ENCODE results near the gene MUC6.
A peak's percentile ranks its signal among the peaks of the same experiment; 100 is the strongest.

The MUC6 gene

GRCh38 chr11:1053121-1053901 is 16.8 kb upstream of the MUC6 start:
- H3K4me3 ChIP-seq (ENCODE audit: low read length) = no peak overlapping the region
- DNase-seq (ENCODE audit: low read depth, low spot score) = no peak

- no peak for DNase-seq (ENCODE audit: low read depth, low spot score)
- no peak overlapping the region for H3K4me3 ChIP-seq (ENCODE audit: low read length)
Observed at GRCh38 chr11:1052133-1053011, 15.9 kb upstream of the MUC6 start.

- no peak overlapping the region for H3K4me3 ChIP-seq (ENCODE audit: low read length)
- DNase-seq (ENCODE audit: low read depth, low spot score) = no peak
Observed at GRCh38 chr11:1051356-1052132, 15.0 kb upstream of the MUC6 start.

GRCh38 chr11:1050581-1051355 is 14.2 kb upstream of the MUC6 start:
- no peak overlapping the region for H3K4me3 ChIP-seq (ENCODE audit: low read length)
- peak; percentile 47 for DNase-seq (ENCODE audit: low read depth, low spot score)

GRCh38 chr11:1049911-1050580 is 13.5 kb upstream of the MUC6 start:
- DNase-seq (ENCODE audit: low read depth, low spot score) = no peak
- H3K4me3 ChIP-seq (ENCODE audit: low read length) = no peak overlapping the region

GRCh38 chr11:1049431-1049891 is 12.9 kb upstream of the MUC6 start:
- no peak for DNase-seq (ENCODE audit: low read depth, low spot score)
- no peak overlapping the region for H3K4me3 ChIP-seq (ENCODE audit: low read length)

- H3K4me3 ChIP-seq (ENCODE audit: low read length) = no peak overlapping the region
- DNase-seq (ENCODE audit: low read depth, low spot score) = no peak
Observed at GRCh38 chr11:1049071-1049405, 12.5 kb upstream of the MUC6 start.

- H3K4me3 ChIP-seq (ENCODE audit: low read length) = no peak overlapping the region
- DNase-seq (ENCODE audit: low read depth, low spot score) = no peak
Observed at GRCh38 chr11:1048375-1049070, 12.0 kb upstream of the MUC6 start.

GRCh38 chr11:1047595-1048156 is 11.2 kb upstream of the MUC6 start:
- DNase-seq (ENCODE audit: low read depth, low spot score) = no peak
- H3K4me3 ChIP-seq (ENCODE audit: low read length) = no peak overlapping the region

GRCh38 chr11:1044160-1044559 is 7.6 kb upstream of the MUC6 start:
- H3K4me3 ChIP-seq (ENCODE audit: low read length) = no peak overlapping the region
- no peak for DNase-seq (ENCODE audit: low read depth, low spot score)

- H3K4me3 ChIP-seq (ENCODE audit: low read length) = no peak overlapping the region
- no peak for DNase-seq (ENCODE audit: low read depth, low spot score)
Observed at GRCh38 chr11:1043563-1044096, 7.1 kb upstream of the MUC6 start.

GRCh38 chr11:1042626-1043562 is 6.4 kb upstream of the MUC6 start:
- DNase-seq (ENCODE audit: low read depth, low spot score) = no peak

GRCh38 chr11:1041936-1042608 is 5.6 kb upstream of the MUC6 start:
- no peak for DNase-seq (ENCODE audit: low read depth, low spot score)

More at GRCh38 chr11:1042626-1043562, 6.4 kb upstream of the MUC6 start:
- no peak overlapping the region for H3K4me3 ChIP-seq (ENCODE audit: low read length)

GRCh38 chr11:1041471-1041870 is 5.0 kb upstream of the MUC6 start:
- H3K4me3 ChIP-seq (ENCODE audit: low read length) = no peak overlapping the region
- DNase-seq (ENCODE audit: low read depth, low spot score) = no peak

More at GRCh38 chr11:1041936-1042608, 5.6 kb upstream of the MUC6 start:
- no peak overlapping the region for H3K4me3 ChIP-seq (ENCODE audit: low read length)

GRCh38 chr11:1041149-1041467 is 4.6 kb upstream of the MUC6 start:
- DNase-seq (ENCODE audit: low read depth, low spot score) = no peak
- no peak overlapping the region for H3K4me3 ChIP-seq (ENCODE audit: low read length)
